Measurements from ENCODE around the gene UBE2S.
A peak's percentile ranks its signal among the peaks of the same experiment; 100 is the strongest.

The UBE2S gene

DNA sequence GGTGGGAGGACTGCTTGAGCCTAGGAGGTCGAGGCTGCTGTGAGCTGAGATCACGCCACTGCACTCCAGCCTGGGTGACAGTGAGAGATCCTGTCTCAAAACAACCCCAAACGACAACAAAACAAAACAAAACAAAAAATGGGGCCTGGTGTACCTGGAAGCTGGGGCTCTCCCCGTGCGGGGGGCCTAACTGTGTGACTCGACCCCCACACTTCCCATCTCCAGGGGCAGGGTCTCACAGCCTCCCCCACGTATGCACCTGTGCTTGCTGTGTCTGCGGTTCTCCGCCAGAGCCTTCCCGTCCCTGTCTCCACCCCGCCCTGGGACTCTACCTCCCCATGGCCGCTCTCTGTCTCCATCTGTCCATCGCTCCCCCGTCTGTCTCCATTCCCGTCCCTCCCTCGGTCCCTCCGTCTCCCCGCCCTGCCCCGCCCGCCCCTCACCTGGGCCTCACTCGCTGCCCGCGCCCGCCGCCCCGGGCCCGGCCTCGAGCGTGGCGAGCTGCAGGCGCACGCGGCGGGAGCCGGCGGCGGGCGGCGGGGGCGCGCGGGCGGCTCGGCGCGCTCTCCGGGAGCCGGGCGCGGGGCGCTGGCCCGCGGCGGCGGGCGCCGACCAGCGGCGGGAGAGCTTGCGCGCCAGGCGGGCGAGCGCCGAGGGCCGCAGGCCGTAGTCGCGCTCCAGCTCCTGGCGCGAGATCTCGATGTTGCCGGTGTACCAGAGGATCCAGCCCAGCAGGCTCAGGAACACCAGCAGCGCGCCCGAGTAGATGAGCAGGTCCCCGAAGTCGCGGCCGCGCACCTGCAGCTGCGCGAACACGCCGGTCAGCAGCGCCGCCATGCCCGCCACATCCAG, 24.1 kb downstream of the UBE2S start:
- peak; percentile 77 for DNase-seq (ENCODE audit: low spot score)

DNA sequence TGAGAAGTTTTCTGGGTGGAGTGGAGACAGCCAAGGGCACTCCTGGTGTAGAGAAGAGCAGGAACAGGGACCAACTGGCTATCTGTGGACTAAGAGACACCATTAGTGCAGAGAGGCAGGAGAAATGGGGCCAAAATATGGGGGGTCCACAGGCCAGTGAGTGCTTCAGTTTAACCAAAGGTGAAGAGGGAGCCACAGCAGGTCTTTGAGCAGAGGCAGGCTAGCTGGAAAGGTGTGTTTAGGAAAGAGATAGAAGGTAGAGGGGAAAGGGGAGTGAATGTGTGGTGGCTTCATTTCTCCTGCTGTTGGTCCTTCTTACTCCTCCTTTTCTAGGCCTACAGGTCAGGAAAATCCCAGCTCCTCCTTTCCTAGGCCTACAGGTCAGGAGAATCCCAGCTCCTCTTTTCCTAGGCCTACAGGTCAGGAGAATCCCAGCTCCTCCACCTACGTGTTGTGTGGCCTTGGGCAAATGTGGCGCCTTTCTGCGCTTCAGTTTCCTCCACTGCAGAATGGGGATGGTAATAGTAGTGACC, 25.0 kb downstream of the UBE2S start:
- DNase-seq (ENCODE audit: low spot score) = no peak

DNA sequence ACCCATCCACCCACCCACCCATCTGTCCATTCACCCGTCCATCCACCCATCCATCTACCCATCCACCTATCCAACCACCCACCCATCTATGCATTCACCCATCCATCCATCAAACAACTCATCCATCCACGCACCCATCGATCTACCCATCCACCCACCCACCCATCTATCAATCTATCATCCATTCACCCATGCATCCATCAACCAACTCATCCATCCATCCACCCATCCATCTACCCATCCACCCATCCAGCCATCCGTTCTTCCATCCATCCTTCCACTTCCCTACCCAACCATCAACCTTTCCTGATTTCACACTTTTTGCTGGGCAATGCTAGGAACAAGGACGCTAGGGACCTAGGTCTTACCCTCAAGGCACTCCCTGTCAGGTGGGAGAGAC, 25.6 kb downstream of the UBE2S start:
- no peak for DNase-seq (ENCODE audit: low spot score)

DNA sequence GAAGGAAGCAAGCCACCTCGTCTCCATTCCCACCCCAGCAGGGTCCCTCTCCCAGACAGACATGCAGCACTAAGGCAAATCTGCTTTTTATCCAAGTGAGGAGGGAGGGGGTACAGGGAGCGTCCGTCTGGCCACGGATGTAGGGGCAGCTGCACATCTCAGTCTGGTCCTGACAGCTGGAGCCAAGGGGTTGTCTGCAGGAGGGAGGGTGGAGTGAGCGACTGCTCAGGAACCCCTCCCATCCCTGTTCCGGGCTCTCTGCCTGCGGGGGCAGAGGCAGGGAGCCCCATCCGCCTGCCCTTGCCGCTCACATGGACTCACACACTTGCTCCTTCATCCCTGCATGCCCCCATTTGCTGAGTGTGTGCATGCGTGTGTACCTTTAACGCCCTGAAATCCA, 28.4 kb downstream of the UBE2S start:
- no peak for DNase-seq (ENCODE audit: low spot score)

DNA sequence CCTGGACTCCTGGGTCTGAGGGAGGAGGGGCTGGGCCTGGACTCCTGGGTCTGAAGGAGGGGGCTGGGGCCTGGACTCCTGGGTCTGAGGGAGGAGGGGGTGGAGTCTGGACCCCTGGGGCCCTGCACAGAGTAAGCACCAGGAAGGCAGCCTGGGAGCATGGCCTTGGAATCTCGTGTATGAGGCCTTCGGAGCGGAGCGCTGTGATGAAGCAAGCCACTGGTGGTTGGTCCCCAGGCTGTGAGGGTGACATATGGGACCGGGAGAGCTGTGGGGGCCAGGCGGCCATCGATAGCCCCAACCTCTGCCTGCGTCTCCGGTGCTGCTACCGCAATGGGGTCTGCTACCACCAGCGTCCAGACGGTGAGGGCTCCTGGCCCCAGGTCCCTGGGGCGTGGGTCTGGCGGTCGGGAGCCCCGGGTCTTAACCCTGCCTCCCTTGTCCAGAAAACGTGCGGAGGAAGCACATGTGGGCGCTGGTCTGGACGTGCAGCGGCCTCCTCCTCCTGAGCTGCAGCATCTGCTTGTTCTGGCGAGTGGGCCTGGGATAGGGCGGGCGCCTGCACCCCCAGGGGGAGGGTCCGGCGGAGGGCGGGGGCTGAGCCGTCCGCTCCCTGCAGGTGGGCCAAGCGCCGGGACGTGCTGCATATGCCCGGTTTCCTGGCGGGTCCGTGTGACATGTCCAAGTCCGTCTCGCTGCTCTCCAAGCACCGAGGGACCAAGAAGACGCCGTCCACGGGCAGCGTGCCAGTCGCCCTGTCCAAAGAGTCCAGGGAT, 30.0 kb downstream of the UBE2S start:
- DNase-seq (ENCODE audit: low spot score) = no peak

DNA sequence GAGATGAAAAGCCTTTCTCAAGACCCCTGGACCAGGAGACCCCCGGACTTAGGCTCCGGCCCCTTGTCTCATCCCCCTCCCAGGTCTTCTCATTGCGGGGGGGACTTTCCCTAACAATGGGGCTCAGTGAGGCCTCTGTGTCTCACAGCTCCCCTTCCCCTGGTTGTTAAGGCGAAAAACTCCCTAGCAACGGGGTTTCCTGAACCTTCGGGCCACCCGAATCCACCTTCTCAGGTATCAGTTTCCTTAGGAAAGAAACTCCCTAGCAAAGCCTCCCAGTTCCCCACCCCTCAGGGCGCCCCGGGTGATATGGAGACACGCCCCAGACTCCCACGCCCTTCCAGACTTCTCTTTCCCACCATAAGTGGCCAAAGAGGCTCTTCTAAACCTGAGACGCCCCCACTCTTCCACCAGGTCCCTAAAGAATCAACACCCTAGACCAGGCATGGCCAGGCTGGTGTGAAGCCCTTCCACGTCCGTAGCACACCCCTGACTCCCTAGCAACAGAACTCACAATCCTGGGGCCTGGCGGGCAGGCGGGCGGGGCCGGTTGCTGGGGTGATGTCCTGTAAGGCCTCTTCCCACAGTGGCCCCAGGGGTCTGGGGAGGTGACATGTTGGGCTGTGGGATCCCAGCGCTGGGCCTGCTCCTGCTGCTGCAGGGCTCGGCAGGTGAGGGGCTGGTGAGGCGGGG, 31.2 kb downstream of the UBE2S start, which contains the start of gene TMEM190:
TSS of gene TMEM190 (plus strand) at position 586 of the 693 bp plus-strand sequence. CDS start at position 614, 28 bp downstream.
- DNase-seq (ENCODE audit: low spot score) = no peak

DNA sequence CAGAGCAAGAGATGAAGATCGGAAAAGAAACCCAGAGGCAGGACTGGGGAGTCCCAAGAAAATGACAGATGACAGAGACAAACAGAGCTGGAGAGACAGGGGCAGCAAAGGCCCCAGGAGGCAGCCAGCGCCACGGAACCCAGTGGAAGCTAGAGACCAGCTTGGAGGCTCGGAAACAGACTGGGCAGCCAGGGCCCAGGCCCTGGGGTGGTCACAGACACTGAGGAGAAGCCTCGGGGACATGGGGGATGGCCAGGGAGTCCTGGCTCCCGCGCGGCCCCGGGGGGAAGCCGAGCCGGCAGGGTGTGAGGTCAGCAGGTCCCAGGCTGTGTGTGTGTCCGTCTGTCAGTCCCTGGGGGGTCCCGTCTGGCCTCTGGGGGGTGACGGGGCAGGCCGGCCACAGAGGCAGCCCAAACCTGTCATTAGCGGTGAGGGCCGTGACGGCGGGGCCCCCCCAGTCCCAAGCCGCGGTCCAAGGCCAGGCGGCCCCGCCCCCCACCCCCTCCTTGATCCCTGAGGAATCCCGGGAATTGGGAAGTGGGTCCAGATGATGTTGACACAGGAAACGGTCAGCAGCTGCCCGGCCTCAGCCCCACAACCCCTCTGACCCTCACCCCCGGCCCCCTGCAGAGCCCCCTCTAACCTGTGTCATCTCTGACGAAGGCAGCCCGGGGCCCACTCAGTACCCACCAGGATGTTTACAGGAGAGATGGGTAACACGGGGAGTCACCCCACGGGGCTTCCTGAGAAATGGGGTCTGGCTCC, 33.4 kb downstream of the UBE2S start:
- DNase-seq (ENCODE audit: low spot score) = no peak

DNA sequence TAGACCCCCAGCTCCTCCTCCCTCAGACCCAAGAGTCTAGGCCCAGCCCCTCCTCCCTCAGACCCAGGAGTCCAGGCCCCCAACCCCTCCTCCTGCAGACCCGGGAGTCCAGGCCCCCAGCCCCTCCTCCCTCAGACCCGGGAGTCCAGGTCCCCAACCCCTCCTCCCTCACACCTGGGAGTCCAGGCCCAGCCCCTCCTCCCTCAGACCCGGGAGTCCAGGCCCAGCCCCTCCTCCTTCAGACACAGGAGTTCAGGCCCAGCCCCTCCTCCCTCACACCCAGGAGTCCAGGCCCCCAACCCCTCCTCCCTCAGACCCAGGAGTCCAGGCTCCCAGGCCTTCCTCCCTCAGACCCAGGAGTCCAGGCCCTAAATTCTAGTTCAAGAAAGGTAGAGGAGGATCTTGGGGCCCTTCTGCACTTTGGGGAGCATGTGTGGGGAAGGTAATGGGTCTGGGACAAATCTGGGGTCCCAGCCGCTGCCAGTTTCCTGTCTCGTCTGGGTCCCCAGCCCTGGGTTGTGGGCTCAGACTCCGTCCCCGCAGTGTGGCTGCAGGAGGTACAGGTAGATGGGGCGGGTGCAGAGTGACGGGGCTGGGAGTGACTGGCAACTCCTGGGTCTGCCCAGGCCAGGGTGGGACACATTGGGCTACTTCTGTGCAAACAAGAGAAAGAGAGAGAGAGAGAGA, 34.1 kb downstream of the UBE2S start:
- no peak for DNase-seq (ENCODE audit: low spot score)

DNA sequence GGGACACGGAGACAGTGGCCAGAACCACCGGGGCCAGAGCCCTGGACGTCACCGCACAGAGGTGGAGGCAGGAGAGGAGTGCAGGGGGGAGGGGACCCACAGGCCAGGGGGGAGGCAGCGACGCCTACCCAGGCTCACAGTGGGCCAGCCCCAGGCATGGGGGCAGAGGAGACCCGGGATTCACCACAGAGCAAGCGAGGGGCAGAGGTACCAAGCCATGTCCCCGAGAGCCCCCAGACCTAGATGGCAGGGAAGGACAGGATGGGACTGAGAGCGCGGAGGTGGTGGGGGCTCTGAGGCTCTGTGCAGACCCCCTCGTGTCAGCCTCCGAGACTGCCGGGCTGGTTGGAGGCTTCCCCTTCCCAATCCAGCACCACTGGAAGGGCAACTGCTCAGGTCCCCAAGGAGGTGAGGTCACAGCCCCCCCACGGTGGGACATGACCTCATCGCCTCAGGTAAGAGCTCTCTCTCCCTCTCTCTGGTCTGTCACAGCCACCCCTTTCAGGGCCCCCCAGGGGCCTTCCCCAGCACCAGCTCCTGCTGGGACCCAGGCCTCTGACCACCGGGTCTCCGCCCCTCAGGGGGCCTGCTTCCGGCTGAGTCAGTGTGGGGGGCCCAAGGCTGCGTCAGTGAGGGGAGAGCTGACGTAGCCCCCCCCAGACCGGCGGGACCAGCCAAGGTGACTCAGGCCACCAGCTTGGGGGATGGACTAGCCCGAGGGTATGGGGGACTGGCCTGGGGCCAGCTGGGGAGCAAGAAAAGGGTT, 35.1 kb downstream of the UBE2S start:
- DNase-seq (ENCODE audit: low spot score) = no peak

DNA sequence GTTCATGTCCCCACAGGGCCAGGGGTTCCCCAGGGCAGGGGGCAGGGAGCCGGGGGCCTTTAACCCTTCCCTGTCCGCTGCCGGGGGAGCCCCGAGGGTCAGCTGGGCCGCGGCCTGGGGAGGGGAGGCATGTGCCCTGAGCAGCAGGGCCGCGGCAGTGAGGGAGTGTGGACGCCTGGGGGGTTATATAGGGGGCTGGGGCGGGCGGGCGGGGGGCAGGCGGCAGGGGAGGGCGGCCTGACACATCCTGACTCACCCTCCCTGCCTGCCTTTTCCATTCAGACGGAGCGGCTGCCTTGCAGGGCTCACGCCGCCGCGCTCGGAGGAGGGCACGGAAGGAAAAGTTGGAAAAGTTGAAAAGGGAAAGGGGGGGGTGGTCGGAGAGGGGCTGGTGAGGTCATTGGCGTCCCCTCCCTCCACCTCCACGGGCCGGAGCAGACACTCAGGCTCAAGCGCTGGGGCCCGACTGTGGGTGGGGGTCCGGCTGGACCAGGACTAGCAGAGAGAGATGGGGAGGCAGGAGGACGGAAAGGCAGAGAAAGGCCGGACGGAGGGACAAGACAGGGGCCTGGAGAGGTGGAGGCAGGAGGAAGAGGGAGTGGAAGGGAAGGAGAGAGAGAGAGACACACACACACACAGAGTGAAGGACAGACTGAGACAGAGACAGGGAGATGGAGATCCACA, 37.1 kb downstream of the UBE2S start, which contains the start of gene IL11:
TSS of gene IL11 (minus strand) at position 159 of the 684 bp plus-strand sequence. CDS start at position 6, 153 bp downstream.
- peak; percentile 74 for DNase-seq (ENCODE audit: low spot score)

DNA sequence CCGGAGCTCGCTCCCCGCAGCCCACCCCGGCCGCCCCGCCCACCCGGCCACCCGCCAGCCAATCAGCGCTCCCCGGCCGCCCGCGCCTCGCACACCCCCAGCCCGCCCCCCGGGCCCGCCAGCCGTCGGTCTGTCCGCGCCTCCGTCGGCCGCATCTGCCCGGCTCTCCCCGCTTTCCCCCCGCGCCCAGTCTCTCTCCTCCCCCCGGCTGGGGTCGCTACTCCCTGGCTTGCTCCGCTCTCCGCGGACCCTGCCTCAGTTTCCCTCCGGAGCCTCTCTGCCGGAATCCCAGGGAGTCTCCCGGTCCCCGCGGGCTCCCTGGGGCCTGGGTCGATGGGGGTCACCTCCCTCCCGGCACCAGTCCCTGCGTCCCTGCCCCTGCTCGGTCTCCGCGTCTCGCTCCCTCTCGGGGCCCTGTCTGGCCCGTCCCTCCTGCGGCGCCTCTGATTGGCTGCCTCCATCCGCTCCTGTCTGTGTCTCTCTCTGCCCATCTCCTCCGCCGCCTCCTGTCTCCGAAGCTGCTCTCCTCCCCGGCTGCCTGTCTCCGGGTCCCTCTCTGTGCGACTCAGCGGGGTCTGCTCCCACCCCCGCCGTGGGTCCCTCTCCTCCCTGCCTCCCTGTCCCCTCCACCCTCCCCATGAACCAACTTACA, 37.8 kb downstream of the UBE2S start:
- DNase-seq (ENCODE audit: low spot score) = peak; percentile 58

DNA sequence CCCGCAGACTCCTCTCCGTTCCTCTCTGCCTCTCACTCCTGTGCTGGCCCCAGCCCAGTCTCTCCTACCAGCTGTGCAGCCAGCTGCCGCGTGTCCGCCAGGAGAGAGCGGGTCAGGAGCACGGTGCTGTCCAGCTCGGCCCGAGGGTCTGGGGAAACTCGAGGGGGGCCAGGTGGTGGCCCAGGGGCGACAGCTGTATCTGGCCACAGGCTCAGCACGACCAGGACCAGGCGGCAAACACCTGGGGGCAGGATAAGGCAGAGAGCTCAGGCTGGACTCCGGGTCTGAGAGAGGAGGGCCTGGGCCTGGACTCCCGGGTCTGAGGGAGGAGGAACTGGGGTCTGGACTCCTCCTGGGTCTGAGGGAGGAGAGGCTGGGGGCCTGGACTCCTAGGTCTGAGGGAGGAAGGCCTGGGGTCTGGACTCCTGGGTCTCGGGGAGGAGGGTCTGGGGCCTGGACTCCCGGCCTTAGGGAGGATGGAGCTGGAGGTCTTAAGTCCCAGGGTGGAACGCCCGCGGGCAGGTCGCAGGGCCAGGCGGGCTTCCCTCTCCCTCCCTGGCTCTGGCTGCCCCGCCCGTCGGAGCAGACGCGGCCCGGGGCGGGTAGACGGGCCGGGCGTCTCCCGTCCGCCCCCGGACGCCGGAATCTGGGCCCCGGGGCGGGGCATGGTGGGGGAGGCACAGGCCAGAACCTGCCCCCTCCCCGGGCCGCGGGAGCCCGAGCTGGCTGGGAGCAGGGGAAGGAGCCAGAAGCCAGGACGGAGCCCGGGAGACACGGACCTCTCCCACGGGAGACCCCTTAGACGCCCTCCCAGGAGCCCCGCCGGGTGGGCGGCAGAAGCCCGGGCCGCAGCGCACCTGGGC, 38.7 kb downstream of the UBE2S start:
- DNase-seq (ENCODE audit: low spot score) = peak; percentile 46

DNA sequence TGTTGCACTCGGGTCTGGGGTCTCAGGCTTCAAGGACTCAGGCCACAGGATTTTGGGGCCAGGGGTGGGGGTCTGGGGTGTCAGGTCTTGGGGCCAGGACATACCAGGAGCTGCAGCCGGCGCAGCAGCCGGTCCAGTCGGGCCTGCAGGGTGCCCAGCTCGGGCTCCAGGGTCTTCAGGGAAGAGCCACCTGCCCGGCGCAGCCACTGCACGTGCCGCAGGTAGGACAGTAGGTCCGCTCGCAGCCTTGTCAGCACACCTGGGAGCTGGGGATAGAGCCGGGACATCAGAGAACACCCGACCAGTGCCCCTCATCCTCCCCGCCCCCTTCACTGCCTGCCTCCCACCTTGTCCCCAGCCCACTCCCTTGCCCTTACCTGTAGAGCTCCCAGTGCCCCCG, 39.5 kb downstream of the UBE2S start:
- no peak for DNase-seq (ENCODE audit: low spot score)

DNA sequence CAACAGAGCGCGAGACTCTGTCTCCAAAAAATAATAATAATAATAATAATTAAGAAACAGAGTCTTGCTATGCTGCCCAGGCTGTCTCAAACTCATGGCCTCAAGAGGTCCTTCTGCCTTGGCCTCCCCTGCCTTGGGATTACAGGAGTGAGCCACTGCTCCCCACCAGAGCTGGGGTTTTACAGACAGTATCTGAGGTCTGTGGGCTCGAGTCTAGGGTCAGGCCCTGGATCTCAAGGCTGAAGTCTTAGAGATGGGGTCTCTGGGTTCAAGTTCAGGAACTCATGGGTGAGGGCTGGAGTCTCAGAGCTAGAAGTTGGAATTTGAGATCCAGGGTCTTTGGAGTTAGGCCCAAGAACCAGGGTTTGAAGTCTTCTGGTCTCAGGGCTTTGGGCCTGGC, 40.8 kb downstream of the UBE2S start:
- DNase-seq (ENCODE audit: low spot score) = no peak

DNA sequence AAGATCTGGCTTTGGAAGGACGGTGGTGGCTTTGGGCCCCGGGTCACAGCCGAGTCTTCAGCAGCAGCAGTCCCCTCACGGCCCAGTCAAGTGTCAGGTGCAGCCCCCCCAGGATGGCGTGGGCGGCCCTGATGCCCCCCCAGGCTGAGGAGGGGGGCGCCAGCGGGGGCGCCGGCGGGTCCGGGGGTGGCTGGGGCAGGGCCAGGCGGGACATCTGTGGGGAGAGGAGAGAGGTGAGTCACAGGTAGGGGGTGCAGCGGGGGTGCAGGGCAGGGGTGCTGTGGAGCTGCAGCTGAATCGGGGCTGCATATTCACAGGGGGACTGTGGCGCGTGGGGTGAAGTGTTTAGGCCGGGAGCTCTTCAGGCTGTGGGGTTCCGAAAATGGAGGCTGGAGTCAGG, 41.6 kb downstream of the UBE2S start:
- DNase-seq (ENCODE audit: low spot score) = no peak

DNA sequence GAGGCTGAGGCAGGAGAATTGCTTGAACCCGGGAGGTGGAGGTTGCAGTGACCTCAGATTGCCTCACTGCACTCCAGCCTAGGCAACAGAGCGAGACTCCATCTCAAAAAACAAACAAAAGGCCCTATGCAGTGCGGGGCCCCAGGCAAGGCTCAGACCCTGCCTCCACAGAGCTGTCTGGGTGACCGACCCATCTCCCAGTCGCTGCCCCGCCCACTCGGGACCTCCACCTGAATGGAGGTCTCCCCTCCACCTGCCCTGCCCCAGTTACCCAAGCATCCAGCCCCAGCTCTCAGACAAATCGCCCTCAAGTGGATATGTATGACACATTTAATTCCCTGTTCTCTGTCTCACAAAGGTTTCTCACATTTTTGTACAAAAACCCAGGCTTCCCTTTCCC, 42.3 kb downstream of the UBE2S start:
- DNase-seq (ENCODE audit: low spot score) = no peak

DNA sequence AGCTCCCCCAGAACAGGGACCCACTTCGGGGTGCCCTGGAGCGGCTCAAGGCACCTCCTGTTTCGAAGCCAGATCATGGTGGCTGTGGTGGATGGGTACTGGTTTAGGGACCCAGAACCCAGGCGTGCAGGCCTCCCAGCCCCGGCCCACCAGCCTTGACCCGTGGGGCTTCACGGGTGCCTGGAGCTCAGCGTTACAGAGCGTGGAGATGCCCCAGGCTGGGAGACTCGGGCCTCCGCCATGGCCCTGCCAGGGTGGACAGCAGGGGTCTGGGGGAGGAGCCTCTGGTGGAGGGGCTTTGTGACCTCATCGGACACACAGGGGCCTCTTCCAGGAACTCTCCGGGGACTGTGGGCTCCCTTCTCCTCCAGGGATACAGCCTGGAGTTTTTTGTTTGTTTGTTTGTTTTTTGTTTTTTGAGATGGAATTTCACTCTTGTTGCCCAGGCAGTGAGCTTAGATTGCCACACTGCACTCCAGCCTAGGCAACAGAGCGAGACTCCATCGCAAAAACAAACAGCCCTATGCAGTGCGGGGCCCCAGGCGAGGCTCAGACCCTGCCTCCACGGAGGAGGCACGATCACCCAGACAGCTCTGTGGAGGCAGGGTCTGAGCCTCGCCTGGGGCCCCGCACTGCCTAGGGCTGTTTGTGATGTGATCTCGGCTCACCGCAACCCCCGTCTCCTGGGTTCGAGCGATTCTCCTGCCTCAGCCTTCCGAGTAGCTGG, 44.4 kb downstream of the UBE2S start, which contains the start of gene GARIN5B:
TSS of gene GARIN5B (minus strand) at position 271 of the 727 bp plus-strand sequence. CDS start at position 77, 194 bp downstream.
- no peak for DNase-seq (ENCODE audit: low spot score)

Data from RKO (cell line).